ENCODE measurements around the gene PLEKHA5.
"Not testable (repeated sequence)": the region's sequence is repeated elsewhere in the genome, so short reads cannot be mapped to it uniquely, and the experiment has no call there.

The PLEKHA5 gene

GRCh38 chr12:19350850-19351249, 221.3 kb downstream of the PLEKHA5 start:
- DNase-seq (ENCODE audit: low read depth): not testable (repeated sequence)

GRCh38 chr12:19351346-19351745, 221.8 kb downstream of the PLEKHA5 start:
- no peak for DNase-seq (ENCODE audit: low read depth)

GRCh38 chr12:19369691-19370148, 240.2 kb downstream of the PLEKHA5 start:
- DNase-seq (ENCODE audit: low read depth): peak; percentile 67

DNA sequence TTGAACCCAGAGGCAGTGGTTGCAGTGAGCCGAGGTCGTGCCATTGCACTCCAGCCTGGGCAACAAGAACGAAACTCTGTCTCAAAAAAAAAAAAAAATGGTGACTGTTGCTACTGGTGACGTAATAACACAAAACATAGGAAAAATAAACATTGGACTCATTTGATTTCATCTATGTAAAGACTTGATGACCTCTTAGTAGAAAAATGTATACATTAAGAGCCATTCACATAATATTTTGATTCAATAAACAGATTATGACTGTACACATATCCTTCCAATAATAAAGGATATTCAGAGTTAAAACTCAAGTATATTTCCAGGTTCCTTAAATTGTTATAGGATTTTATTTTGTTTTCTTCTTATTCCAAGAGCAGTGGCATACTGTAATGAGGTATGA, 244.1 kb downstream of the PLEKHA5 start:
- peak; percentile 4 for DNase-seq (ENCODE audit: low read depth)

DNA sequence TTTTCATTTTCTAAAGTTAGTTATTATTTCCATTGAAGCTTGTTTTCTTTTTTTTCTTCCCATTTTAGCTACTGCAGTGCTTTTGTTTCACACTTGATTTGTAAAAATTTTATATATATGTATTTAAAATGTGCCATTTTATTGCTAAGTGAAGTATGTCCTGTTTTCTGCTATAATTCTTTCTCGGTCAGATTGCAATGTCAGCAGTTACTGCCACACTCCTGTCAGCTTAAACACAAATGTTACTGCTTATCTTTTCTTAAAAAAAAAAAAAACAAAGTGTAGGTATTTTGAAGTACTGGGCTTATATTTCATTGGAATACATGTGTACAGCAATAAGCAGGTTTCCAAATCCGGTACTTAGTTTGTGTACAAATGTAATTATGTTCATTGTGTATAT, 246.4 kb downstream of the PLEKHA5 start:
- no peak for DNase-seq (ENCODE audit: low read depth)

DNA sequence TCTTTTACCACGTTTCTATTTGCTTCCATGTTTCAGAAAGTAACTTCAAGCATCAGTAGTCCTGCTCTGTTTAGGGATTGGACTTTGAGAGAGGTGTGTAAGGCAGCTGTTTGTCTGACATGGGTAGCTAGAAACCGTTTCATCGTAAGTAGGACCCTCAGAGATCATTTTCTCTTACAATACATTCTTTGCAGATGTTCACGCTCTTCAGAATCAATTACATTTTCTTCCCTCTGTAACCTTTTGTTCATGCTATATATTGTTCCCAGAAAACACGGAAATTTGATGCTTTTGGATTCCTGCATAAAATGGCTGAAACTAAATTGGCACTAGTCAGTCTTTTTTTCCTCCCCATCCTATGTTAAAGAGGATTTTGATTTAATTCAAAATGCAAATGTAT, 247.2 kb downstream of the PLEKHA5 start:
- DNase-seq (ENCODE audit: low read depth): no peak

DNA sequence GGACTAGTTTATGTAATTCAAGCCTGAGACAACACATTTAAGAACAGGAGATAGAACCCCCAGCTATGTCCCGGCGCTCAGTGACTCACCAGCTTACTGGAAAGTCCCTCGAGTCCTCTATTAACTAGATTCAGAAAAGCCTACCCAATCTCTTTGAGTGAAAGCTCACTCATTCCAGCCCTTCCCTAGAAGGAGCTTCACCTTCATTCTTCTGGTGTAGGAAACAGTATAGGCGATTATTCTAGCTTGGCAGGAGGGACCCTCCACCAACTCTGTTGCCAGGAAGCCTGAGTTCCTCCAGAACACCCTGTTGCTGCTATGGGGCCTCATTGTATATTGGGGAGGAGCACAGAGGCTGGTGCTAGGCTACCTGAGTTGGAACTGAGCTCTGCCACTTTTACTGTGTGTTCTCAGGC, 252.6 kb downstream of the PLEKHA5 start:
- DNase-seq (ENCODE audit: low read depth): peak; percentile 82

- DNase-seq (ENCODE audit: low read depth): no peak
Observed at GRCh38 chr12:19382563-19382962, 253.0 kb downstream of the PLEKHA5 start.

DNA sequence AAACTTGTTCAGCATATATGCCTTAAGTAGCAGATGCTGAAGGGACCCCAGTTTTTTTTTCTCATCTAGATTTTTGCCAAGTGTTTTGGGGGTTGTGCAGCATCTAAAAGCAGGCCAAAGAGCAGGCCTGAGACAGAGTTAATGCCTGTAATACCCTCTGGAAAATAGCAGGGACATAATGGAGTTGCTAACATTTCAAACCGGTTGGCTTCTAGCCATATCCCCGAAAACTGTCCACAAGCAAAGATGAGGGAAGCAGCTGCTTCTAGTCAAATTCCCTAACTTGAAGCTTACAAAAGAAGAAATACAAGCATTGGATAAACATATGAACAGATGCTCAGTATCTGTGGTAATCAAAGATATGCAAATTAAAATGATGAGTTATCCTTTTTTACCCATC, 257.6 kb downstream of the PLEKHA5 start:
- DNase-seq (ENCODE audit: low read depth): no peak

- peak; percentile 42 for DNase-seq (ENCODE audit: low read depth)
Observed at GRCh38 chr12:19388131-19388549, 258.6 kb downstream of the PLEKHA5 start.

- no peak for DNase-seq (ENCODE audit: low read depth)
Observed at GRCh38 chr12:19390051-19390598, 260.6 kb downstream of the PLEKHA5 start.

DNA sequence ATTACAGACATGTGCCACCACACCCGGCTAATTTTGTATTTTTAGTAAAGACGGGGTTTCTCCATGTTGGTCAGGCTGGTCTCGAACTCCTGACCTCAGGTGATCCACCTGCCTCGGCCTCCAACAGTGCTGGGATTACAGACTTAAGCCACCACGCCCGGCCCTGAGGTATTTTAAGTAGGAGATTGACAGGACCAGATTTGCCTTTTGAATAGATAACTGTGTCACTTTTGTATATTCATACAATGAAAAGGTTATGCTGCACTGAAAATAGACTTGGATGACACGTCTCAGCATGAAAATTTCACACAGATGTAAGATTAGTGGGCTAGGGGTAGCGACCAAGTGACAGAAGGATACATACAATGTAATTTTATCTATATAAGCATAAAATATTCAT, 263.1 kb downstream of the PLEKHA5 start:
- not testable (repeated sequence) for DNase-seq (ENCODE audit: low read depth)

- DNase-seq (ENCODE audit: low read depth): no peak
Observed at GRCh38 chr12:19394385-19394784, 264.9 kb downstream of the PLEKHA5 start.

DNA sequence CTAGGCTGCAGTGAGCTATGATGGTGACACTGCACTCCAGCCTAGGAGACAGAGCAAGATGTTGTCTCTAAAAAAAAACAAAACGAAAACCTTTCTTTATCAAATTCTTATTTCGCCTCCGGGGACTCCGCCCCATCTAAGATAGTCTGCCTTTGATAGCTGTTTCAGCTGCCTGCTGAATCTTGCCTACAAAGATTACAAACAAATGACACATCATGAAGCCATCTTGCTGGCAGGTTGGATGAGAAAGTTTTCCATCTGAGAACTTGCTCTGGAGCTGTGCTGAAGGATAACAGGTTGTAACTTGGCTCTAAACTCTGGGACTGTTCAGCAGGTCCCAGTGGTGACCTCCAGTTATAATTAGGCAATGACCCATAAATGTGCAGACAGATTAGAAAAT, 268.0 kb downstream of the PLEKHA5 start:
- peak; percentile 22 for DNase-seq (ENCODE audit: low read depth)

DNA sequence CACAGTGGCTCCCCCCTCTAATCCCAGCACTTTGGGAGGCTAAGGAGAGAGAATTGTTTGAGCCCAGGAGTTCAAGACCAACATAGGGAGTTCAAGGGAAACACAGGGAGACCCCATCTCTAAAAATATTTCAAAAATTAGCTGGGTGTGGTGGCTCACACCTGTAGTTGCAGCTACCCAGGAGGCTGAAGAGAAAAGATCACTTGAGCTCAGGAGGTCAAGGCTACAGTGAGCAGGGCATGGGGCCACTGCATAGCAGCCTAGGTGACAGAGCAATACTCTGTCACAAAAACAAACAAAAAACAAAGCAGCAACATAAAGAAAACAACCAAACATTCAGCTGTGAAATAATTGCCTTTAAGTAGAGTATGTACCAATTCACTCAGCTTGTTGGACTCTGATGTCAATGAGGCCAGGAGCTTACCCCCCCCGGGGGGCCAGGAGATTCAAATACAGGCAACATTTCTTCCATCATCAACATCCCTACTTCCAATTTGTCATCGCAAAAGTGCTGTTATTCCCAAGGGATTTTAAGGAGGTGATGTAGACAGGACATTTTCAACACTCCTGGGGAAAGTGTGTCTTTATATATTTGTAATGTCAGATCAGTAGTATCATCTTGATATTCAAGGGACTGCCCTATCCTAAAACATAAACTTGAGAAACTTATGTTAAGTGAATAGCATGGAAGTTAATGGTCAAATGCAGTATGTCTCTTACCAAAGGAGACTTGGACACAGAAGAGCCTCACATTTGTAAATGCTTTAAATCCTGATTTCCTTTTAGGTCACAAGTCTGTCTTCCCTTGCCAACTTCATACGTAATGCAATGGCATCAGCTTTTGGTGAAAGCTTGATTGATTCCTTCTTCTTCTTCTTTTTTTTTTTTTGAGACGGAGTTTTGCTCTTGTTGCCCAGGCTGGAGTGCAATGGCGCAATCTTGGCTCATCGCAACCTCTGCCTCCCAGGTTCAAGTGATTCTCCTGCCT, 269.1 kb downstream of the PLEKHA5 start:
- DNase-seq (ENCODE audit: low read depth): no peak

DNA sequence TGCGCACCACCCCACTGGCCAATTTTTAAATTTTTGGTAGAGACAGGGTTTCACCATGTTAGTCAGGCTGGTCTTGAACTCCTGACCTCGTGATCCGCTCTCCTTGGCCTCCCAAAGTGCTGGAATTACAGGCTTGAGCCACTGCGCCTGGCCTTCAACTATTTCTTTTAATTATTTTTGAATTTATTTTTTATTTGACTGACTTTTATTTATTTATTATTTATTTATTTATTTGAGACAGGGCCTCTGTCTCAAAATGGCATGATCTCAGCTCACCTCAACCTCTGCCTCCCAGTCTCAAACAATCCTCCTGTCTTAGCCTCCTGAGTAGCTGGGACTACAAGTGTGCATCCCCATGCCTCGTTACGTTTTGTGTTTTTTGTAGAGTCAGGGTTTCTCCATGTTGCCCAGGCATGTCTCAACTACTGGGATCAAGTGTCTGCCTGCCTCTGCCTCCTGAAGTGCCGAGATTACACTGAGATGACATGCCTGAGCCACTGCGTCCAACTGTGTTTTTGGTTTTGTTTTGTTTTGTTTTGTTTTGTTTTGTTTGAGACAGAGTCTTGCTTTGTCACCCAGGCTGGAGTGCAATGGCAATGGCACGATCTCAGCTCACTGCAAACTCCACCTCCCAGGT, 271.2 kb downstream of the PLEKHA5 start:
- DNase-seq (ENCODE audit: low read depth): not testable (repeated sequence)

- DNase-seq (ENCODE audit: low read depth): no peak
Observed at GRCh38 chr12:19402211-19402610, 272.7 kb downstream of the PLEKHA5 start.

GRCh38 chr12:19402743-19403431, 273.4 kb downstream of the PLEKHA5 start:
- peak; percentile 25 for DNase-seq (ENCODE audit: low read depth)

DNA sequence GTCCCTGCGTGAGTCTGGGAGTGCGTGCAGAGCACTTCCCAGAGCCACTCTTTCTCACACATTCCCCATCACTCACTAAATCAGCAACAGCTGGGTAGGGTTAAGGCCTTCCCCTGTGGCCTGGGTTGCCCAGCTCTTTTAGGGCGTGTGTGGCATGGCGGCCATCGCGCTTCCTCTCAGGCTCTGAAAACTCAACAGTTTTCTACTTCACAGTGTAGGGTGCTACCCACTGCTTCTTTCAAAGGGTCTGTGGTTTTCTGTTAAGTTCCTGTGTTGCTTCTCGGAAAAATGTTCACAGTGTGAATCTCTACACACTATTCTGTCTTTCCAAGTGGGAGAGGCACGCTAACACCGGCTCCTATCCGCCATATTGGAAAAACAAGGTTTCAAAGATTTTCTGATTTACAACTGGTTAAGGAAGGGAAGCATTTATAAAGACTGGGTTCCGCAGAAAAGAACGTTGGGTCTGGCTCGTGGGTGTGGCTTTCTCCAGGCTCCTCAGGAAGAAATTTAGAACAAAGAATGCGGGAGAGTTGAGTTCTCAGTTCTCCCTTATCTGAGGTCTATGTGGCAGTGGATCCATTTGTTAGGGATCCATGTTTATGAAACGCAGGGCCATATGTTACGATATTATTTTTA, 274.8 kb downstream of the PLEKHA5 start:
- no peak for DNase-seq (ENCODE audit: low read depth)

- DNase-seq (ENCODE audit: low read depth): no peak
Observed at GRCh38 chr12:19409376-19409775, 279.8 kb downstream of the PLEKHA5 start.

DNA sequence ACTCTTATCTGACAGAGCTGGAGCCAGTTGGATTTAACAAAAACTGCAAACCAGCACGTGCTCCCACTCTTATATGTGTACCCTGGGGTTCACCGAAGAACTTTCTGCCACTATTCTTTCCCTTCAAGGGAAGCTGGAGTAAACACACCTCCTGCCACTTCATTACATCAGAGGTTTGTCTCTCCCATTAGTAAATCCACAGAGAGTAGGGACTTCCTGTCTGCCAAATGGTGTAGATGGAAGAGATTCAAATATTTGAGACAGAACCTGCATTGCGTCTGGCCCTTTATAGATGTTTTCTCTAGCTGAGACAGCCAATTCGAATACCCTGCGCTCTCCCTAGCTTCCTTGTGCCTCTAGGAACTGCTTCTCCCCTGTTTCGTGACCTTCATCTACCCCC, 280.7 kb downstream of the PLEKHA5 start:
- DNase-seq (ENCODE audit: low read depth): peak; percentile 31

Data from EH (cell line).